Tibial nerve (tissue), 4 donors: ENCODE measurements around the gene JUND. TPM values are rescaled to one million over a fixed set of nuclear protein-coding genes. Genes with fewer than 3 reads are reported as not detected.

ENCODE experiments used
- DNase-seq, 2 donors: peaks; one replicate each; pipeline ENCODE4 v3.0.0-alpha.2; 2019; ENCODE audit warnings: low spot score in 2 of 2
- H3K27ac ChIP-seq, 4 donors: fragments of 200-600 bp; sonication (generic) in 3 of 4; one replicate each; pipeline ENCODE4 v1.5.1; 2017 to 2019; ENCODE audit warnings: mild to moderate bottlenecking in 1 of 4
- H3K27me3 ChIP-seq, 2 donors: fragments of 200-600 bp; sonication (generic) in 1 of 2; one replicate each; pipeline versions ENCODE4 v1.5.1 to v1.6.0; 2017 to 2019
- H3K36me3 ChIP-seq, 3 donors: fragments of 200-600 bp; sonication (generic); one replicate each; pipeline ENCODE4 v1.5.1; 2018 to 2019
- H3K4me1 ChIP-seq, 4 donors: fragments of 200-600 bp; sonication (generic) in 3 of 4; one replicate each; pipeline ENCODE4 v1.5.1; 2017 to 2019
- H3K4me3 ChIP-seq, 4 donors: fragments of 200-600 bp; sonication (generic) in 3 of 4; one replicate each; pipeline ENCODE4 v1.5.1; 2017 to 2019; ENCODE audit warnings: mild to moderate bottlenecking in 1 of 4, moderate library complexity in 1 of 4
- H3K9me3 ChIP-seq, 4 donors: fragments of 200-600 bp; sonication (generic) in 3 of 4; one replicate each; pipeline ENCODE4 v1.5.1; 2017 to 2019
- CTCF ChIP-seq, 5 experiments: fragments of 200-600 bp in 3 of 5; fragments of 450-650 bp in 2 of 5; sonication (generic) in 3 of 5; IDR thresholded peaks; one replicate each; pipeline ENCODE4 v1.5.1; 2016 to 2019; ENCODE audit warnings: antibody characterized with exemption in 5 of 5, mild to moderate bottlenecking in 3 of 5, moderate library complexity in 2 of 5
- EP300 ChIP-seq, 2 donors: sonication (generic); formaldehyde crosslinking; IDR thresholded peaks; one replicate each; pipeline ENCODE4 v1.6.1; 2017; ENCODE audit warnings: antibody characterized with exemption in 2 of 2, mild to moderate bottlenecking in 1 of 2
- POLR2A ChIP-seq, 2 donors: fragments of 450-650 bp; IDR thresholded peaks; one replicate each; pipeline ENCODE4 v1.6.1; 2017; ENCODE audit warnings: antibody characterized with exemption in 2 of 2, mild to moderate bottlenecking in 2 of 2, moderate library complexity in 2 of 2
- whole genome bisulfite sequencing, 2 donors: methylation state at CpG; one replicate each; pipeline ENCODE4 v1.1.5; 2018; 5-methylcytosine and 5-hydroxymethylcytosine counted together
- total RNA-seq, 4 donors: library from RNA; depleted of rRNA; stranded (reverse); fragments of >200 nt; gene quantifications; one replicate each; pipeline ENCODE4 v1.1.0, GENCODE V29; 2016

JUND gene
- total RNA-seq, 4 donors from 2014 or later: 309 to 553 (median 486) TPM

GRCh38 chr19:18254546-18255503 lies 26.6 kb downstream of the JUND start:
- DNase-seq: no peak
- peaks cover 0 to 19% (median 0%) of the 10 kb centered on the region in 4 donors for H3K4me1 ChIP-seq
- H3K27me3 ChIP-seq: peaks cover 0 to 20% of the 10 kb centered on the region in 2 donors
- TF ChIP-seq CTCF (IDR thresholded peaks at IDR 0.05) (peak in 1 of 5 experiments; percentile 11), EP300 (IDR thresholded peaks at IDR 0.05) (no peak), POLR2A (IDR thresholded peaks at IDR 0.05) (no peak)
- 21 to 24% methylated on average over 15 to 21 of the region's 24 CpGs for whole genome bisulfite sequencing, 2 donors
- peak overlapping the region in 1 of 4 donors; percentile 34 for H3K27ac ChIP-seq
- H3K36me3 ChIP-seq: peaks cover 0 to 35% (median 0%) of the 10 kb centered on the region in 3 donors
- no peak overlapping the region for H3K4me3 ChIP-seq
- H3K9me3 ChIP-seq: peaks cover 0 to 6% (median 0%) of the 10 kb centered on the region in 4 donors

DNA sequence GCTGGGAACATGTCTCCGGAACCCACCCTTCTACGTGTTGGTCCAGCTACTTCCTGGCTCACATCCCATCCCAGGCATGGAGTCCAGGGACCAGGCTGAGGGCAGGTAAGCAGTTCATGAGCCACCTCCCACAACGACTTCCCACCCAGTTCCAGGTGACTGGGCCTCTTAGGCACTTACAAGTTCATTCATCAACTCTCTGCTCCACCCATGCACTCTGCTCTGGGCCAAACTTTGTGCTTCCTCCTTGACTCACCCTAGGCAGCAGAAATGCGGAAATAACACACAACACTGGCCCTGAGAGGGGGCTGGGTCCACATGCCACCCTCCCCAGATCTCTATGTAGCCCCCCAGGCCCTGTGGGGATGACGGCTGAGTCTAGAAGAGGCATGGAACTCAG lies 27.7 kb downstream of the JUND start:
- peaks cover 0 to 13% (median 0%) of the 10 kb centered on the region in 4 donors for H3K4me1 ChIP-seq
- no peak overlapping the region for H3K4me3 ChIP-seq
- DNase-seq: no peak
- H3K27ac ChIP-seq: peak overlapping the region in 1 of 4 donors; percentile 34
- peaks cover 0 to 6% (median 0%) of the 10 kb centered on the region in 4 donors for H3K9me3 ChIP-seq
- 51 to 56% methylated on average over 4 of the region's 5 CpGs for WGBS, 2 donors
- H3K36me3 ChIP-seq: peaks cover 0 to 24% (median 0%) of the 10 kb centered on the region in 3 donors
- TF ChIP-seq EP300 (IDR thresholded peaks at IDR 0.05): no peak
- no peak for TF ChIP-seq POLR2A (IDR thresholded peaks at IDR 0.05)
- TF ChIP-seq CTCF (IDR thresholded peaks at IDR 0.05): no peak
- H3K27me3 ChIP-seq: peaks cover 0 to 20% of the 10 kb centered on the region in 2 donors

- TF ChIP-seq POLR2A (IDR thresholded peaks at IDR 0.05) (no peak), EP300 (IDR thresholded peaks at IDR 0.05) (no peak), CTCF (IDR thresholded peaks at IDR 0.05) (no peak)
- 76 to 81% methylated on average over 4 of the region's 4 CpGs for WGBS, 2 donors
These were observed 28.3 kb downstream of the JUND start for GRCh38 chr19:18253130-18253529.

GRCh38 chr19:18252370-18252717 lies 29.1 kb downstream of the JUND start:
- DNase-seq: no peak
- Histone ChIP-seq H3K27ac (no peak overlapping the region), H3K4me3 (no peak overlapping the region), H3K27me3 (peaks cover 0 to 20% of the 10 kb centered on the region in 2 donors), H3K4me1 (peaks cover 0 to 13% (median 0%) of the 10 kb centered on the region in 4 donors), H3K36me3 (peaks cover 0 to 10% (median 0%) of the 10 kb centered on the region in 3 donors), H3K9me3 (peaks cover 0 to 6% (median 0%) of the 10 kb centered on the region in 4 donors)
- TF ChIP-seq CTCF (IDR thresholded peaks at IDR 0.05) (no peak), EP300 (IDR thresholded peaks at IDR 0.05) (no peak), POLR2A (IDR thresholded peaks at IDR 0.05) (no peak)
- WGBS, 2 donors: 75 to 82% methylated on average over 7 of the region's 7 CpGs

More at GRCh38 chr19:18253130-18253529, 28.3 kb downstream of the JUND start:
- H3K9me3 ChIP-seq: peaks cover 0 to 6% (median 0%) of the 10 kb centered on the region in 4 donors
- H3K4me1 ChIP-seq: peaks cover 0 to 13% (median 0%) of the 10 kb centered on the region in 4 donors
- H3K27ac ChIP-seq: no peak overlapping the region
- H3K36me3 ChIP-seq: peaks cover 0 to 18% (median 0%) of the 10 kb centered on the region in 3 donors
- no peak overlapping the region for H3K4me3 ChIP-seq
- DNase-seq: no peak
- H3K27me3 ChIP-seq: peaks cover 0 to 20% of the 10 kb centered on the region in 2 donors
